OCI-LY7 (cell line): Measurements from ENCODE around the gene MAP2K5. TPM values are rescaled to one million over a fixed set of nuclear protein-coding genes. Genes with fewer than 3 reads are reported as not detected.

Experiments
- BruUV-seq: library from RNA; stranded (reverse); fragments of 400-500 nt; replicated peaks from 2 replicates; lab custom pipeline; 2021; lab: Mats Ljungman, UMichigan
- CTCF ChIA-PET: fragments of 300-600 bp; sonication (Branson Sonifier 250); formaldehyde crosslinking; loops from one replicate; lab custom pipeline; 2022; ENCODE audit warnings: antibody characterized with exemption; ENCODE audit not compliant: unreplicated experiment; lab: Charles Lee
- POLR2A ChIA-PET: fragments of 300-600 bp; sonication (Branson Sonifier 250); formaldehyde crosslinking; loops from one replicate; lab custom pipeline; 2022; ENCODE audit warnings: antibody characterized with exemption; lab: Charles Lee
- DNase-seq: peaks from one replicate; pipeline ENCODE4 v3.0.0-alpha.2; 2015; ENCODE audit warnings: low spot score
- H2AFZ ChIP-seq: fragments of 200-600 bp; sonication (generic), shearing (Covaris generic); 2 replicates; pipeline ENCODE4 v1.6.1; 2014; ENCODE audit warnings: mild to moderate bottlenecking, antibody characterized with exemption, low read length, moderate library complexity
- H3K27ac ChIP-seq: fragments of 200-600 bp; sonication (generic); 2 replicates; pipeline ENCODE4 v1.5.1; 2014; ENCODE audit warnings: mixed run types, low read depth, mild to moderate bottlenecking, moderate library complexity, low read length, inconsistent platforms; ENCODE audit not compliant: poor library complexity, severe bottlenecking
- H3K36me3 ChIP-seq: fragments of 200-600 bp; sonication (generic); 2 replicates; pipeline ENCODE4 v1.6.1; 2014; ENCODE audit warnings: mild to moderate bottlenecking, antibody characterized with exemption, low read length, moderate library complexity, mixed read lengths; ENCODE audit not compliant: insufficient read depth
- H3K4me1 ChIP-seq: fragments of 200-600 bp; sonication (generic); 2 replicates; pipeline ENCODE4 v1.5.1; 2014; ENCODE audit warnings: mild to moderate bottlenecking, low read length; ENCODE audit not compliant: insufficient read depth, poor library complexity, severe bottlenecking
- H3K4me2 ChIP-seq: fragments of 200-600 bp; sonication (generic); 2 replicates; pipeline ENCODE4 v1.6.1; 2014; ENCODE audit warnings: mild to moderate bottlenecking, low read length
- H3K4me3 ChIP-seq: fragments of 200-600 bp; sonication (generic); 2 replicates; pipeline ENCODE4 v1.5.1; 2014; ENCODE audit warnings: mild to moderate bottlenecking, low read depth, low read length; ENCODE audit not compliant: poor library complexity, severe bottlenecking
- H3K79me2 ChIP-seq: fragments of 200-600 bp; sonication (generic); 2 replicates; pipeline ENCODE4 v1.6.1; 2016; ENCODE audit warnings: low read depth, mild to moderate bottlenecking, low read length, moderate library complexity, mixed read lengths; ENCODE audit not compliant: insufficient read depth
- H3K9me2 ChIP-seq: fragments of 200-600 bp; sonication (generic); 2 replicates; pipeline ENCODE4 v1.6.1; 2016; ENCODE audit warnings: mild to moderate bottlenecking, low read length, mixed read lengths; ENCODE audit not compliant: insufficient read depth
- H3K9me3 ChIP-seq: fragments of 200-600 bp; sonication (generic); 2 replicates; pipeline ENCODE4 v1.6.1; 2014; ENCODE audit warnings: mild to moderate bottlenecking, mixed run types, low read length, mixed read lengths
- H4K20me1 ChIP-seq: fragments of 200-600 bp; sonication (generic); 2 replicates; pipeline ENCODE4 v1.6.1; 2014; ENCODE audit warnings: mild to moderate bottlenecking, antibody characterized with exemption, low read length, moderate library complexity, mixed read lengths; ENCODE audit not compliant: insufficient read depth
- CTCF ChIP-seq: fragments of 200-600 bp; sonication (generic); conservative IDR thresholded peaks from 2 replicates; pipeline ENCODE4 v1.5.1; 2014; ENCODE audit warnings: mild to moderate bottlenecking, antibody characterized with exemption, low read length, moderate library complexity, mixed read lengths
- EZH2phosphoT487 ChIP-seq: fragments of 200-600 bp; sonication (generic); IDR thresholded peaks from 2 replicates; pipeline ENCODE4 v1.6.1; 2018; ENCODE audit warnings: low read depth, borderline replicate concordance, mild to moderate bottlenecking, mixed run types, antibody characterized with exemption, low read length, moderate library complexity, mixed read lengths
- intact Hi-C: fragments of 100-400 bp; cut with micrococcal nuclease; formaldehyde crosslinking; loops from one replicate; pipeline ENCODE4 v1.10.0; 2022; ENCODE audit not compliant: unreplicated experiment
- total RNA-seq, 2 experiments: library from RNA; depleted of rRNA in 1 of 2; stranded (reverse); fragments of >200 nt in 1 of 2; shearing (Covaris generic) in 1 of 2; gene quantifications; 2 replicates each; pipeline ENCODE4 v1.2.3, GENCODE V29; 2014 to 2022

Gene MAP2K5
- total RNA-seq, 2 experiments from 2014 or later, result 10.2 to 35.0 TPM

- Histone ChIP-seq H4K20me1 (no peaks in the 10 kb centered on the region), H2AFZ (no peak overlapping the region), H3K4me1 (no peaks in the 10 kb centered on the region), H3K4me3 (no peak overlapping the region), H3K27ac (no peak overlapping the region), H3K9me3 (no peaks in the 10 kb centered on the region), H3K79me2 (no peaks in the 10 kb centered on the region), H3K9me2 (no peaks in the 10 kb centered on the region; the same call in 1 of the 2 replicates), H3K36me3 (no peaks in the 10 kb centered on the region), H3K4me2 (no peak overlapping the region)
- intact Hi-C loops, result no loop called here
- BruUV-seq, result no TSS peak
- ChIA-PET CTCF (no interaction called here), POLR2A (interaction anchor here (0.6 to 0.9 kb wide), 2 partner anchors 37 to 1228 kb away, joined by 3 read pairs; no protein-coding TSS in a partner anchor)
- no peak for TF ChIP-seq CTCF
- TF ChIP-seq EZH2phosphoT487, result no peak
- DNase-seq, result no peak
Measured at GRCh38 chr15:67717776-67718175, 175.3 kb downstream of the MAP2K5 start.

GRCh38 chr15:67719330-67719959, 176.9 kb downstream of the MAP2K5 start:
- DNase-seq, result no peak
- ChIA-PET CTCF (no interaction called here), POLR2A (no interaction called here)
- Histone ChIP-seq H3K4me1 (no peaks in the 10 kb centered on the region), H4K20me1 (no peaks in the 10 kb centered on the region), H3K27ac (no peak overlapping the region), H3K9me3 (no peaks in the 10 kb centered on the region), H3K4me3 (no peak overlapping the region), H3K4me2 (no peak overlapping the region), H3K36me3 (no peaks in the 10 kb centered on the region), H3K9me2 (no peaks in the 10 kb centered on the region; the same call in 1 of the 2 replicates), H2AFZ (no peak overlapping the region), H3K79me2 (no peaks in the 10 kb centered on the region)
- BruUV-seq, result no TSS peak
- no peak for TF ChIP-seq EZH2phosphoT487
- no peak for TF ChIP-seq CTCF
- intact Hi-C loops, result no loop called here

- no peak overlapping the region for H2AFZ ChIP-seq
- H3K9me3 ChIP-seq, result no peaks in the 10 kb centered on the region
- H3K4me3 ChIP-seq, result no peak overlapping the region
- intact Hi-C loops, result no loop called here
- H4K20me1 ChIP-seq, result no peaks in the 10 kb centered on the region
- no peaks in the 10 kb centered on the region; the same call in 1 of the 2 replicates for H3K9me2 ChIP-seq
- CTCF ChIA-PET, result no interaction called here
- BruUV-seq, result no TSS peak
- DNase-seq, result peak; percentile 39
- H3K4me1 ChIP-seq, result no peaks in the 10 kb centered on the region
- H3K4me2 ChIP-seq, result no peak overlapping the region
- no peaks in the 10 kb centered on the region for H3K79me2 ChIP-seq
- no peak overlapping the region for H3K27ac ChIP-seq
- TF ChIP-seq EZH2phosphoT487 (no peak), CTCF (no peak)
- no peaks in the 10 kb centered on the region for H3K36me3 ChIP-seq
- POLR2A ChIA-PET, result interaction anchor here (0.6 to 1.1 kb wide), 2 partner anchors 12 to 15 kb away, joined by 3 to 5 read pairs; no protein-coding TSS in a partner anchor
Measured at GRCh38 chr15:67720556-67721175, 178.2 kb downstream of the MAP2K5 start.
